OCI-M2 (cell line): ENCODE measurements around the gene ARIH2.

ENCODE experiments used
- DNase-seq: peaks from one replicate; lab custom pipeline; 2025; ENCODE audit not compliant: unreplicated experiment; lab: John Stamatoyannopoulos, UW

Gene ARIH2

DNA sequence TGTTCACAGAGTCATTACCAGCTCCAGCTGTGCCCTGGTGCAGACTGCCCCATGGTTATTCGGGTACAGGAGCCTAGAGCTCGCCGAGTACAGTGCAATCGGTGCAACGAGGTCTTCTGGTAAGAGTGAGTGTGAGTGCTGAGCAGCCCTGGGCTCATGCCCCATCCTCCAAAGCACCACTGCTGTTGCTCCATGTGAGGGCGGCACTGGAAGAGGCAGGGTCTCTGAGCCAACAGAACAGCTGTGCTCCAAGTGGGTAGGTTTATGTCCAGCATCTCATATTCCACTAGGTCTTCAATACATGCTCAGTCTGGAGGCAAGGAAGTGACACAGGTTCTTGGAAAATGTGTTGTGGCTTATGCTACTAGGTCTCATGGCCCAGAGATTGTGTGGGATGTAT, 51.9 kb downstream of the ARIH2 start:
- no peak for DNase-seq

DNA sequence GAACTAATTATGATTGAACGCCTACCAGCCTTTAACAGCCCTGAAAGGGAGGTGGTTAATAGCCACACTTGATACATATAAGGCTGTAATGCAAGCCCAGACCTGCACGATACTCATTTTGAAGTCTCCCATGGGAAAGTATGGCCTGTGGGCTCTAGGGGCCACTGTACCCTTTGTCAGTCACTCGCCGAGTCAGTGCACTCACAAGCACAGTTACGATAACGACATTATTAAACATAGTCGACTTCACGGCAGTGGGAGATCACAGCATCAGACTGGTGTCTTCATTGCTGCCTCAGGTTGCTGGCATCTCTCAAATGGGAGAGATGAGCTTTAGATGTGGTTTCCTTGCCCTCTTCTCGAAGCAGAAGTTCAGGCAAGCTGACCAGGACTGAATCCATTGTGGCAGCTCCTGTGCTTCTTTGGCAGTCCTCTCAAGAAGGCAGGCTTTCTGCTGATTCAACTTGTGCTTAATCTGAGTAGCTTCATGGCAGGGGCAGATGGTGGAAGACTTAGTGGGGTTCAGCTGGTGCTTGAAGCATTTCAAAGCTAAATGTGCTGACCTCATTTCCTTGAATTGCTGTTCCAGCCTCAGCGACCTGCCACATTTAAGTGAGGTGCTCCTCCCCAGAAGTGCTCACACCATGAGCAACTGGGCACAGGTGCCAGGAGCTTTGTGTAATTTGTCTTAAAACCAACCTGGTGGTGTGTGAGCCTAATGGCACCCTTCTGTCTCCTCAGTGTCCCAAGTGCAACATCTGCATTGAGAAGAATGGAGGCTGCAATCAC, 55.6 kb downstream of the ARIH2 start:
- no peak for DNase-seq

DNA sequence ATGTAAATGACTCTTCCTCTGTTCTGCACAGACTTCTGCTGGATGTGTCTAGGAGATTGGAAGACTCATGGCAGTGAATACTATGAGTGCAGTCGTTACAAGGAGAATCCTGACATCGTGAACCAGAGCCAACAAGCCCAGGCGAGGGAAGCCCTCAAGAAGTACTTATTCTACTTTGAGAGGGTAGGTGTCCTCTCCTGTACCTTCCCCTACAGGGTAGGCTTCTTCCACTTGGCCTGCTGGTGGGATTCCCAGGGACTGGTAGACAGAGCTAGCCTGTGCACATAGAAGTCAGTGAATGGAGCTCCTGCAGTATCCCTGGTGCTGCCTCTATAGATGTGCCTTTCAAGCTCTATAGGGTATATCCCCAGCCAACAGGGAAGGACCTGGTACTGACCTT, 60.8 kb downstream of the ARIH2 start:
- no peak for DNase-seq

DNA sequence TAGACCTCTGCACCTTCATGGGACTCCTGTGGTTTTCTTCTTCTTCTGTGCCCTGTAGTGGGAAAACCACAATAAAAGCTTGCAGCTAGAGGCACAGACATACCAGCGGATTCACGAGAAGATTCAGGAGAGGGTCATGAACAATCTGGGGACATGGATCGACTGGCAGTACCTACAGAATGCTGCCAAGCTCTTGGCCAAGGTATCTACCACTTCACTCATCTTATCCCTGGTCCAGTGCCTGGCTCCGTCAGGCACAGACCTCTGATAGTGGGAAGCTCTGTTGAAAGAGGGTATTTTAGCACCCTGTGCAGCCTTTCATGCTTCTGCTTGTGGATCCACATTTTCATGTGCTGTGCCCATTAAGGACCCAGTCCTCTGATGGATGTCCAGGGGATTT, 61.7 kb downstream of the ARIH2 start:
- no peak for DNase-seq

DNA sequence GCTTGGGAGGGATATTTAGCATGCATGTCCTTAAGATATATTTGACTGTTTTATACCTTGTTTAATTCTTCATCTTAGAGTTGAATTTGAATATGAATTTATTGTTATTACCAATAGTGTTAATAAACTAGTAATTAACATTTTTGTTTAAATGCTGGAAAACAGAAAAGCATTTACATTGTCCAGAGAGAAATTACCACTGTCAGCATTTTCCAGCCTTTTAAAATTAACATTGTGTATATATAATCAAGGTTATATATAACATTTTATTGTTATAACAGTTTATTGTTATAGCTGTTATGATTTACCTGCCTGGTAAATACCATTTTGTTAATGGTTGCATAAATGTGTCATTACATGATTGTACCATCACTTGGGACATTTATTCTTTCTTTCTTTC, 63.4 kb downstream of the ARIH2 start:
- no peak for DNase-seq

DNA sequence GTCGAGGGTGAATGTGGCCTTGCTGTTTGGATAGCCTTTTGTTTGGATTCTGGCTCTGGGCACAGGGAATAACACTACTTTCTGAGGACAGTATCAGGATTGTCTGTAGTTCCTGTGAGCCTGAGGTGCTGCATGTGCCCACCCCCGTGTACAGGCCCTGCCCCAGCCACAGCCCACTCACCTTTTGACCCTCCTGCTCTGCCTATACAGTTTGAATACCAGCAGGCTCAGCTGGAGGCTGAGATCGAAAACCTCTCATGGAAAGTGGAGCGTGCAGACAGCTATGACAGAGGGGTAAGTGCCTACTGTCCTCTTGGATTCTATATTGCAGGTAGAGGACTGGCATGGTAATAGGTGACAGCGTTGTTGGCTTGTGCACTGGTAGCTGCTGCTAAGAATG, 64.0 kb downstream of the ARIH2 start:
- DNase-seq: no peak

DNA sequence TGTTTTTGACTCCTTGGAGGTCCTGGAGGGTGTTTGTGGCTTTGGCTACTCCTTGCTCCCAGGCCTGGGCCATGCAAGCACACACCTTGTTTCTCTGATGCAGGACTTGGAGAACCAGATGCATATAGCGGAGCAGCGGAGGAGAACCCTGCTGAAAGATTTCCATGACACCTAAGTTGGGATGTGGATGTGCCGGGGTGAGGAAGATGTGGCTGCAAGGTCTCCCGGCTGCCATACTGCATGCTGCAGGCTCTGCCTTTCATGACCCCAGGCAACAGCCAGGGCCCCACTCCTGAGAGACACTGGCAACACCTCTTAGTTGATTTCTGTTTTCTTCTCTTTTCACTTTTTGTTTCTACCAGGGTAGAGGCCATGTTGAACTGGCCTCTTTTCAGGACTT, 64.5 kb downstream of the ARIH2 start:
- DNase-seq: no peak

DNA sequence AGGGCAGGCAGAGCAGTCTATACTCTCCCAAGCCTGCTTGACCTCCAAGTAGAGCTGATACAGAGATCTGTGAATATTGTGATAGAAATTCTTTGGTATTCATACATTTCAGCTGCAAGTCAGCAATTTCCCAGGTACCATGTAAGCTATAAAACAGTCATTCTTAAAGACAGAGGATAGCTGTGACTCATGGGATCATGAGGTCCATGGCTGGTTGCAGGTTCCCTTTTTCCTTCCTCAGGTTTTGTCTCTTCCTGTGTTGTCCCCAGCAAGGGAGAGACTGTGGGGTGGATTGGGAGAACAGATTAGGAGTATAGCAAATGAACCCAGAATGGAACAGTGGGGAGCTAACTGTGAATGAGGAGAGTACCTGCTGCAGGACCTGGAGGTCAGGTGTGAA, 66.0 kb downstream of the ARIH2 start:
- DNase-seq: no peak

DNA sequence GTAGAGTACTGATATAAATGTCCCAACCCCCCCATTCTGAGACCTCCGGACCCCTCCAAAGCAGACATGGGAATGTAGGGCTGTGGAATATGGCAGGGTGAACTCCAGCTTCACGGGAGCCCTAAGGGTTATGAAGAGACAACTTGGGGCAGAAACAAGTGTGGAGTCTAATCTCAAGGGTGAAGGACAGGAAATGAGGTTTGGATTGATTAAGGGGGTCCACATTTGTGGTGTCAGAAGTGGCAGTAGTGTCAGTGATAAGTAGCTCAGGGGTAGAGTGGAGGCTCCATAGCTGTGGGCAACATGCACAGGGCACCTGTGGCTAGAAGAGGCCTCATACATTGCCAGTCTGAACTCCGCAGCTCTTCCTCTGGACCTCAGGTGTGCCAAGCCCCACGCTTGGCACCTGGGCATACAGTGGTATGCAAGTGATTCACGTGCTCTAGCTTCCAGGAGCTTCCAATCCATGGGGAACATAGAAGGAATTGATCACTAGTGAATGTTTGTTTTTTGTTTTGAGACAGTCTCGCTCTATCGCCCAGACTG, 67.3 kb downstream of the ARIH2 start:
- DNase-seq: no peak

DNA sequence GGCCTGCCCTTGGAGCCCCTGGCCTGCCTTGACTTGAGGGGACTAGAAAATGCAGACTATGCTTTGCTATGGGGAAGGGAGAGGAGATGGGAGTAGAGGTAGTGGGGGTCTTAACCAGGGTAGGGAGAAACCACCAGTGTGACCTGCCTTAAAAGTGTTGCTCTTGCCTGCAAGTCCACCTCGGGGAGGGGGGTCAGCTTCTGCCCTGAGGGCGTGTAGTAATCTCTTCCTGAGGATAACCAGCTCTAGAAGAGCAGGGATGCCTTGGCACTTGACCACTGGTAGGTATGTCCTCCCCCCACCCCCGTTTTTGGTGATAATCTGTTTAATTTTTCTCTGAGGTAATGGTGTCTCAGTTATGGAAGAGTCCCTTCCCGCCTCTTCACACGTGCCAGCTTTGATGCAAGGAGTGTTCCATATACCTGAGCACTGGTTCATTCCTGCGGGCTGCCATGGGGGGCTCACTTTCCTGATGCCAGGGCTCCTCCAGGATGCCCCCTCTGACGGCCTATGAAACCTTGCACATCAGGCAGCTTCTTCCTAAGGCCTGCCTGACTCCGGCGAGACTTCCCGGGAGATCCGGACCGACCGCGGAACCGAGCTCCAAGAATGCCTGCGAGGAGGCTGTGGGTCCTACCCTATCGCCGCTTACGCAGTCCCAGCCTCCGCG, 70.6 kb downstream of the ARIH2 start:
- DNase-seq: no peak

DNA sequence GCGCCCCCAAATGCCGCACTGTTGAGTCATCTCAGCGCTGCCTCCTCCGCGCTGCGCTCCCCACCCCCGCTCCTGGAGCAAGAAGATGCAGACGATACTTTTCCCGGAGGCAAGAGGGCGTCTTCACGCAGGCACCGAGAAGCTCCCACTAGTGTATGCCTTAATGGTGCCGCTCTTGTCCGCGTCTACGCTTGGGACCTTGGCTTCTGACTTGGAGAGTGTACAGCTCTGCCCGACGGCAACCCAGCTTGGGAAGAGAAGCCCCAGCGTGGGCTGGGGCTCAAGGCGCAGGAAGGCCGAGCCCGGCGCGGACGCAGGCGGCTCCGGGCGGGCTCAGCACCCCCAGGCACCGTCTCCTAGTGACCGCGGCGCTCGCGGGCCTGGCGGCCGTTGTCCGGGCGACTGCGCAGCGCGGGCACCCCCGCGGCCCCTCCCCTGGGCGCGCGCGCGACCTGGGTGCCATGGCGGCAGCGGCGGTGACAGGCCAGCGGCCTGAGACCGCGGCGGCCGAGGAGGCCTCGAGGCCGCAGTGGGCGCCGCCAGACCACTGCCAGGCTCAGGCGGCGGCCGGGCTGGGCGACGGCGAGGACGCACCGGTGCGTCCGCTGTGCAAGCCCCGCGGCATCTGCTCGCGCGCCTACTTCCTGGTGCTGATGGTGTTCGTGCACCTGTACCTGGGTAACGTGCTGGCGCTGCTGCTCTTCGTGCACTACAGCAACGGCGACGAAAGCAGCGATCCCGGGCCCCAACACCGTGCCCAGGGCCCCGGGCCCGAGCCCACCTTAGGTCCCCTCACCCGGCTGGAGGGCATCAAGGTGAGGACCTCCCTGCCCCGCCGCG, 71.4 kb downstream of the ARIH2 start, which contains the start of gene P4HTM:
Gene P4HTM (plus strand): TSS at position 446 of the 840 bp plus-strand sequence. CDS start 16 bp downstream, at position 462.
- DNase-seq: no peak

DNA sequence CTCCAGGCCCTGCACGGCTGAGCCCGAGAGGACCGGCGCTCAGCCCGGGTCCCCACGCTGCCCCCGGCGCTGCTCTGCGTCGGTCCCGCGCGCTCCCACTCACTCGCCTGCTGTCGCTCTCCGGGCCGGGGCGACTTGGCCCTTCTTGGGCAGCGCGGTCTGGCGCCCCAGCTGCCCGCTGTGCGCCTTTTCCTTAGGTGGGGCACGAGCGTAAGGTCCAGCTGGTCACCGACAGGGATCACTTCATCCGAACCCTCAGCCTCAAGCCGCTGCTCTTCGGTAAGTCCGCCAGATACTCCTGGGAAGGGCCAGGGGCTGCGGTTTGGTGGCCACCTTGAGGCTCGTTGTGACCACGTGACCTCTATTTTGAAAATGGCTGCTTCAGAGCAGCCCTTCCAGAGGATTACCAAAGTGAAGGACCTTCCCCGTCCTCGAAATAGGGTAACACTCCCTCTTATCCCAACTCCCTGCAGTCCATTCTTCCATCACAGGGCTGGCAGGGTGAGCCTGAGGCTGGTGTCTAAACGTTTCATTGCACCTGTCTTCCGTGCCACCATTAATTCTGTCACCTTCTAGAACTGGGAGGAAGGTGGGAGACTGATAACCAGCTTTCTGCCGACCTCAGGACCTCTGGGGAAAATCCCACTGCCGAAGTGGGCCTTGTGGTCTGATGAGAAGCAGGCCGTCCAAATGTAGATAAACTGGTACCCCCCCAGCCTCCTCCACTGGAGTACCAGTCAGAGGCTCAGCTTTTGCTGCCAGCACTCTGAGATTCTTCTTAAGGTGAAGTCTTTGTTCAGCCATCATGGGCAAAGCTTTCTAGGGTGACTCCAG, 72.2 kb downstream of the ARIH2 start:
- no peak for DNase-seq

DNA sequence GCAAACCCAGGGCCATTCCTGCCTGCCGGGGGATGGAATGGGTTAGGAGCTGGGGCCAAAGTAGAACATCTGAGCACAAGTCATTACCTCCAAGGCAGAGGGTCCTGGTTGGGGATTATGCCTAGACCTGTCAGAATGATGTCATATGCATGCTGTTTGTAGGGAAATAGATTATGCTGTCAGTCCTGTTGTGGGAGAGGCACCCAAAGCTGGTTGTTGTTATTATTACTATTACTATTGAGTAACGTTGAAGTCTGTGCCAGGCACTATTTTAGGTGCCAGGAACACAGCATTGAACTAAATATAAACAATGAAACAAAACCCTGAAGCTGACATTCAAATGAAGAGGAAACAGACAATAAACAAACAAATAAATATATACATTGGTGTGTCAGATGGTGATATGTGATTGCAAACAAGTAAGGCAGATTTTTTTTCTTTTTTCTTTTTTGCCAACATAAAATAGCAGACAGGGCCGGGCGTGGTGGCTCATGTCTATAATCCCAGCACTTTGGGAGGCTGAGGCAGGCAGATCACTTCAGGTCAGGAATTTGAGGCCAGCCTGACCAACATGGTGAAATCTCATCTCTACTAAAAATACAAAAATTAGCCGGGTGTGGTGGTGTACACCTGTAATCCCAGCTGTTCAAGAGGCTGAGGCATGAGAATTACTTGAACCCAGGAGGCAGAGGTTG, 73.4 kb downstream of the ARIH2 start:
- no peak for DNase-seq

DNA sequence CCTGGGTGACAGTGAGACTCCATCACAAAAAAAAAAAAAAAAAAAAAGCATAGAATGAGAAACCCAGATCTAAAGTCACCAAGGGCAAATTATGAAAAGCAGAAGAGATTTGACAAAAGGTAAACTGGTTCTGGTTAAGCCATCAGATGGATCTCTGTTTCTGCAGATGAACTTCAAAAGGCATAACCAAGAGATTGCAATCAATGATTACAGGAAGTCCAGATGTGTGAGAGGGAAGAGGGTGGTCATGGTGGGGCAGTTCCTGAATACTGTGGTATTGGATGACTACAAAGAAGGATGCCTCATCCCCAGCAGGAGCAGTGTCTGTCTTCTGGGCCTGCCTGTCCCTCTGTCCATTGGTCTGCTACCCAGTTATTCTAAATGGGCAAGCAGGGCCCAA, 75.2 kb downstream of the ARIH2 start:
- DNase-seq: no peak

DNA sequence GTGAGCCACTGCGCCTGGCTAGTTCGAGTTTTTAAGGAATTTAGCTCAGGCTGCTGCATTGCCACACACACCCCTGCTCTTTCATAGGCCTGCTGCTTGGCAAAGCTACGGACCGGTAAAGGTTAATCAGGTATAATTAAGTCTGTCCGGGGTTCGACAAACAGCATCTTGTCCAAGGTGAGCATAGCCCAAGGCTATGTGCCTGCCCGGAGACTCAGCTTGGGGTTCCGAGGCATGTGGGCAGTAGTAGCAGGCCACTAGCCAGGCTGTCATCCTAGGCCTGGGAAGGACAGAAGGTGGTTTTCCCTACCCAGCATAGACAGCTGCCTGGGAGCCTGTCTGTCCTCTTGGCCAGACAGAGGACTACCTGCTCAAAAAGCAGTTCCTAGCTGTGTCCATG, 78.0 kb downstream of the ARIH2 start:
- no peak for DNase-seq

DNA sequence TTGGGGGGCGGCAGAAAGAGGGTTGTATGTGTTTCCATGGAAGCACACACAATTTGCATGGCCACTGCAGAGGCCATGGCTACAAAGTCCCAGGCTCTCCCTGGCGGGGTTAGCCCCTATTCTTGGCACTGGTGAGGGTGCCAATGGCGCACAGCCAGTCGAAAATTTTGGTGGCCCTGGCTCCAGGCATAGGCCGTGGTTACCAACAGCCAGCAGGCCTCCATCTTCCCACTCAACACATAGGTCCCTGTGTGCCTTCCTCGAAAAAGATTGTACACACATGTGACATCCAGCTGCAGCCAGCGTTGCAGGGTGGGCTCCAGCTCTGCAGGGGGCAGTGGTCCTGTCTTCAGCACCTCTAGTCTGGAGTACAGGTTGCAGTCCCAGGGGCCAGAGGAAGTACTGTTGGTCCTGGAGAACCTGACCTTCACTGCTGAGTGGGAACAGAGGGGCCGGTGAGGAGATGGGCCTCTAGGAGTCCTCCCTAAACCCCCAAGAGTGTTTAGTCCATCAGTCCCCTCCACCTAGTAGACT, 78.5 kb downstream of the ARIH2 start:
- no peak for DNase-seq

DNA sequence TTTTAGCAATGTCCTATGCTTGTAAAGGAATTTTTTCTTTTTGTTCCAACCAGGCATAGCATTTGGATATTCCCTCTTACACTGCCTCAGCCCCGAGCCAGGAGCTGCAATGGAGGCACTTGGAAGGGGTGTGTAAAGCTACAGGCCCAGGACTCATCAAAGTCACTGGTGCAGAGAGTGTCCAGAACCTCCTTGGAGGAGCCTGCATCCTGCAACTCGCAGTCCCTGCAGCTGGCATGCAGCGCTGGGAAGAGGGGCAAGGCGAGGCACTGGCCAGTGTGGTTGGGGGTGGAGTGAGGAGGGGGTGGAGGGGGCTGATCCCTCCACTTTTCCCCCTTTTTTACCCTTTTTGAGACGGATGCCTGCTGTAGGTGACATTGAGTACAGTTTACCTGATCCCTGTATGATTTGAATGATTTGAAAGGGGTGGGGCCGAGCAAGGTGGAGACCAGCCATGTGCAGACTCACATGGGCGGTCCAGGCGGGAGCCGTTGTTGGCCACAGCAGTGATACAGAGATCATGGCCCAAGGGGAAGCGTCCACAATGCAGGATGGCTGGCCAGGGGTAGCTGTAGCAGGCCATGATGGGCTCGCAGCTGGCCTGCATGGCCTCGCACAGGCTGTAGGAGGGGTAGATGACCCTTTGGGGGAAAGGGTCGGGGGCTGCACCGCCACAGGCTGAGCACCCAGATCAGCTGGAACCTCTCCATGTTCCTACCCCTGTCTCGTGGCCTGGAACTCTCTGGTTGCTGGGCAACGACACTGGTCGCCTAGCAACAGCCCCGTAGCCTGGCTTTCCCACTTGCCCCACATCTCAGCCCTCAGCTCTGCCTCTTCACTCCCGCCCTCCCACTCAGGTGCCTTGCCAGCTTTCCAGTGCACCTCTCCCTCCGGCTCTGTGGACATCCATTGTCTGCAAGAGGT, 79.3 kb downstream of the ARIH2 start:
- DNase-seq: no peak

DNA sequence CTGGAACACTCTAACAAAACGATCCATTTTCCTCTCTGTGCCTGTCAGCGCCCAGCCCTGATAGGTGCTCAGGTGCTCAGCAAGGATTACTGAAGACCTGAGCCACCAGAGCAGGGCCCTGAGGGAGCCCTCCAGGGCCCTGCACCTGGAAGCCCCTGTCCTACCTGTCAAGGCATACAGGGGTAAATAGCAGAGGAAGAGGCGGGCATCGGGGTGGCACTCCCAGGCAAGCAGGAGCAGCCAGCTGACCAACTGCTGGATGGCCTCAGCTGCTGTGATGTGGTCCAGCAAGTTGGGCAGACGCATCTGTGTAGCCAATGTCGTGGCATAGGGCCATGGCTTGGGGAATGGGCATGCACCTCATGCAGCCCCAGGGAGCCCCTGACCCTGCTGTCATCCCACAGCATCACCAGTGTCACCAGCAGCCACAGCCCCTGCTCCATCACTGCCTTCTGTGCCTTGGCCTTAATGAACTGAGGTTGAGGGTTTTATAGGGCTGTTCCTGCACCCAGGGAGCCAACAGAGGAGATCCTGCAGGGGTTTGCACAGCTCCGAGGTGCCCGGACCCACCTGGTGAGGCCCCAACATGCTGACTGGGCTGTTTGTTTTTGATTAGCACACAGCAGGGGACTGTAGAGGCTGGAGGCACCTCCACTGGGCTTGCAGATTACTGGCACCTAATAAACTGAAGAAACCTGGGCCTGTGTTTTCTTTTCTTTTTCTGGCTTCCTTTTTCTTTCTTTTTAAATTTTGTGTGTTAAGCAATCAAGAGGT, 80.6 kb downstream of the ARIH2 start:
- DNase-seq: no peak
